Upper lobe of right lung (tissue), 1 donor: ENCODE results near the gene TAGLN3. TPM values are rescaled to one million over a fixed set of nuclear protein-coding genes. Genes with fewer than 3 reads are reported as not detected.
"Not testable (repeated sequence)": the region's sequence is repeated elsewhere in the genome, so short reads cannot be mapped to it uniquely, and the experiment has no call there.

Experiments
- ATAC-seq: fragments of 200-7000 bp; cut with Tn5 transposase; one replicate; pipeline ENCODE4 v1.9.1; 2020; ENCODE audit warnings: mild to moderate bottlenecking, moderate library complexity
- DNase-seq: peaks from one replicate; pipeline ENCODE4 v3.0.0-alpha.2; 2020
- H3K27ac ChIP-seq: fragments of 200-600 bp; one replicate; pipeline ENCODE4 v1.8.0; 2022
- H3K27me3 ChIP-seq: fragments of 200-600 bp; one replicate; pipeline ENCODE4 v1.8.0; 2022; ENCODE audit warnings: mild to moderate bottlenecking
- H3K36me3 ChIP-seq: fragments of 200-600 bp; one replicate; pipeline ENCODE4 v1.8.0; 2022
- H3K4me1 ChIP-seq: fragments of 200-600 bp; one replicate; pipeline ENCODE4 v1.8.0; 2022
- H3K4me3 ChIP-seq: fragments of 200-600 bp; one replicate; pipeline ENCODE4 v1.8.0; 2022; ENCODE audit warnings: mild to moderate bottlenecking
- H3K9me3 ChIP-seq: fragments of 200-600 bp; one replicate; pipeline ENCODE4 v1.8.0; 2022
- CTCF ChIP-seq: fragments of 200-600 bp; IDR thresholded peaks from one replicate; pipeline ENCODE4 v1.8.0; 2022; ENCODE audit warnings: antibody characterized with exemption
- intact Hi-C: fragments of 100-400 bp; cut with DNase I; formaldehyde crosslinking; loops from one replicate; pipeline ENCODE4 v1.11.0; 2022
- total RNA-seq: library from RNA; stranded (reverse); fragmentation: NEBNext Ultra II Directional; extraction: Animal tissue kit (Norgen Biotek cat#: 25700); gene quantifications from one replicate; pipeline ENCODE4 v1.2.1, GENCODE V29; 2021
- donor health status: DM: no; HTN: yes; CAD: no; lungs with severe emphysema.

Gene TAGLN3
- total RNA-seq, 1 donor from 2014 or later: not detected

- intact Hi-C loops: no loop called here
- no peak for ATAC-seq
- no peak for DNase-seq
- Histone ChIP-seq H3K27me3 (no peaks in the 10 kb centered on the region), H3K4me3 (no peak within 1 kb of the TSS), H3K9me3 (no peaks in the 10 kb centered on the region), H3K27ac (no peak within 1 kb of the TSS), H3K4me1 (no peaks in the 10 kb centered on the region), H3K36me3 (no peaks in the 10 kb centered on the region)
- TF ChIP-seq CTCF: no peak
These were observed 35.7 kb downstream of the TAGLN3 start, which contains the start of gene TMPRSS7 for GRCh38 chr3:112034436-112034835. TMPRSS7 (plus strand) TSS chr3:112034736; CDS start chr3:112034846, 110 bp downstream.

GRCh38 chr3:112035241-112035640, 36.5 kb downstream of the TAGLN3 start:
- no peak for ATAC-seq
- H3K36me3 ChIP-seq: no peaks in the 10 kb centered on the region
- TF ChIP-seq CTCF: no peak
- no peak overlapping the region for H3K4me3 ChIP-seq
- no peaks in the 10 kb centered on the region for H3K27me3 ChIP-seq
- H3K27ac ChIP-seq: no peak overlapping the region
- no peaks in the 10 kb centered on the region for H3K4me1 ChIP-seq
- intact Hi-C loops: no loop called here
- no peaks in the 10 kb centered on the region for H3K9me3 ChIP-seq
- DNase-seq: no peak

DNA sequence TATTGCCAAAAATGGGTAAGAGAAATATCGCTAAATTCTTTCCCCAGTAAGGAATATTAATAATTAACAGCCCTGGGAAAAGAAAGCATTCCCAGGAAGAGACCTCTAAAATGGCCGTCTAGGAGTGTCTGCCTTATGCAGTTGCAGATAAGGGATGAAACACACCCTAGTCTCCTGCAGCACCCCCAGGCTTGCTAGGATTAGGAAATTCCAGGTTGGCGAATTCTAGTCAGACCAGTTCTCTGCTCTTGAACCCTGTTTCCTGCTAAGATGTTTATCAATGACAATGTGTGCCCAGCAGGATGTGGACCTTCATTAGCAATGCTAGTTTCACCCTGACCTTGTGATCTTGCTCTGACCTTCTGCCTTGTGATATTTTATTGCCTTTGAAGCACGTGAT, 38.5 kb downstream of the TAGLN3 start:
- H3K4me1 ChIP-seq, H3K27me3 ChIP-seq, intact Hi-C loops, ATAC-seq, H3K4me3 ChIP-seq, H3K36me3 ChIP-seq, H3K27ac ChIP-seq, DNase-seq, H3K9me3 ChIP-seq: not testable (repeated sequence)

- H3K4me1 ChIP-seq: no peaks in the 10 kb centered on the region
- no peak overlapping the region for H3K27ac ChIP-seq
- no peaks in the 10 kb centered on the region for H3K36me3 ChIP-seq
- H3K27me3 ChIP-seq: no peaks in the 10 kb centered on the region
- TF ChIP-seq CTCF: no peak
- peak; percentile 37 for ATAC-seq
- no peak overlapping the region for H3K4me3 ChIP-seq
- intact Hi-C loops: no loop called here
- no peaks in the 10 kb centered on the region for H3K9me3 ChIP-seq
- no peak for DNase-seq
These were observed 40.1 kb downstream of the TAGLN3 start for GRCh38 chr3:112038863-112039262.

DNA sequence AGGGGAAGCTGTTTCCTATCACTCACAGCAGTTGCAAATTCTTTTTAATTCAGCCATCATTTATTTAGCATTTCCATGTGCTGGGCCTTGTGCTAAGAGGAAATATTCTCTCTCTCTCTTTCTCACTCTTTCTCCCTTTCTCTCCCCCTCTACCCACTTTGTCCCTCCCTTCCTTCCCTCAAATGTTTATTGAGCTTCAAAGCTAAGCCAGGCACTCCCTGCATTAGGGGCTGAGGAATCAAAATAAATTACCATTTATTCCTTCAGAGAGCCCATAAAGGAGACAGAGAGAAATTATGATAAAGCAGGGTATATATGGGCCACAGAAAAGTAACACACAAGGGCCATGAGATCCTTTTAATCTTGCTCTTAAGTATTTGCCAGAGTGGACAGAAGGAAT, 42.6 kb downstream of the TAGLN3 start:
- Histone ChIP-seq H3K9me3 (no peaks in the 10 kb centered on the region), H3K4me3 (no peak overlapping the region), H3K27ac (no peak overlapping the region), H3K4me1 (no peaks in the 10 kb centered on the region), H3K27me3 (no peaks in the 10 kb centered on the region), H3K36me3 (no peaks in the 10 kb centered on the region)
- no peak for DNase-seq
- no peak for TF ChIP-seq CTCF
- no peak for ATAC-seq
- intact Hi-C loops: no loop called here

DNA sequence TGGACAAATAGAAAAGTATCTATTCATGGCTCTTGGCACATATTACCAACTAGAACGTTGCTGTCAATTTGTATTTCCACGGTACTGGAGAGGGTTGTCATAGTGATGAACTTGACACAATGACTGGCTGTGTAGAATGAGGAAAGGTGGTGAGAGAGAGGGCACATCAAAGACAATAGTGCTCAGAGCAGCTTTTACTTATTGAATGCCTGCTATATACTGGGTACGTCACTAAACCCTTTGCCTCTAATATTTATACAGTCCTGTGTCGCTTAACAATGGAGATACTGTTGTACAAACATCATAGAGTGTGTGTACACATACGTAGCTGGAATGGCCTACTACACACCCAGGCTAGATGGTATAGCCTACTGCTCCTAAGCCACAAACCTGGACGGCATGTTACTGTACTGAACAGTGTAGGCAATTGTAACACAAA, 44.1 kb downstream of the TAGLN3 start:
- Histone ChIP-seq H3K9me3 (no peaks in the 10 kb centered on the region), H3K36me3 (no peaks in the 10 kb centered on the region), H3K27me3 (no peaks in the 10 kb centered on the region), H3K4me3 (no peak overlapping the region), H3K27ac (no peak overlapping the region), H3K4me1 (no peaks in the 10 kb centered on the region)
- no peak for ATAC-seq
- DNase-seq: no peak
- intact Hi-C loops: no loop called here
- no peak for TF ChIP-seq CTCF
